Stimulated activated CD4-positive, alpha-beta T cell treated with anti-CD3 and anti-CD28 coated beads, Interleukin-2, amount 100 ng/mL, for 48 hours (primary cell): ENCODE measurements around the gene ACAP3.

Source experiments
- DNase-seq, 2 donors: peaks; one replicate each; pipeline ENCODE4 v3.0.0-alpha.2; 2020

ACAP3 gene, protein sequence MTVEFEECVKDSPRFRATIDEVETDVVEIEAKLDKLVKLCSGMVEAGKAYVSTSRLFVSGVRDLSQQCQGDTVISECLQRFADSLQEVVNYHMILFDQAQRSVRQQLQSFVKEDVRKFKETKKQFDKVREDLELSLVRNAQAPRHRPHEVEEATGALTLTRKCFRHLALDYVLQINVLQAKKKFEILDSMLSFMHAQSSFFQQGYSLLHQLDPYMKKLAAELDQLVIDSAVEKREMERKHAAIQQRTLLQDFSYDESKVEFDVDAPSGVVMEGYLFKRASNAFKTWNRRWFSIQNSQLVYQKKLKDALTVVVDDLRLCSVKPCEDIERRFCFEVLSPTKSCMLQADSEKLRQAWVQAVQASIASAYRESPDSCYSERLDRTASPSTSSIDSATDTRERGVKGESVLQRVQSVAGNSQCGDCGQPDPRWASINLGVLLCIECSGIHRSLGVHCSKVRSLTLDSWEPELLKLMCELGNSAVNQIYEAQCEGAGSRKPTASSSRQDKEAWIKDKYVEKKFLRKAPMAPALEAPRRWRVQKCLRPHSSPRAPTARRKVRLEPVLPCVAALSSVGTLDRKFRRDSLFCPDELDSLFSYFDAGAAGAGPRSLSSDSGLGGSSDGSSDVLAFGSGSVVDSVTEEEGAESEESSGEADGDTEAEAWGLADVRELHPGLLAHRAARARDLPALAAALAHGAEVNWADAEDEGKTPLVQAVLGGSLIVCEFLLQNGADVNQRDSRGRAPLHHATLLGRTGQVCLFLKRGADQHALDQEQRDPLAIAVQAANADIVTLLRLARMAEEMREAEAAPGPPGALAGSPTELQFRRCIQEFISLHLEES

DNA sequence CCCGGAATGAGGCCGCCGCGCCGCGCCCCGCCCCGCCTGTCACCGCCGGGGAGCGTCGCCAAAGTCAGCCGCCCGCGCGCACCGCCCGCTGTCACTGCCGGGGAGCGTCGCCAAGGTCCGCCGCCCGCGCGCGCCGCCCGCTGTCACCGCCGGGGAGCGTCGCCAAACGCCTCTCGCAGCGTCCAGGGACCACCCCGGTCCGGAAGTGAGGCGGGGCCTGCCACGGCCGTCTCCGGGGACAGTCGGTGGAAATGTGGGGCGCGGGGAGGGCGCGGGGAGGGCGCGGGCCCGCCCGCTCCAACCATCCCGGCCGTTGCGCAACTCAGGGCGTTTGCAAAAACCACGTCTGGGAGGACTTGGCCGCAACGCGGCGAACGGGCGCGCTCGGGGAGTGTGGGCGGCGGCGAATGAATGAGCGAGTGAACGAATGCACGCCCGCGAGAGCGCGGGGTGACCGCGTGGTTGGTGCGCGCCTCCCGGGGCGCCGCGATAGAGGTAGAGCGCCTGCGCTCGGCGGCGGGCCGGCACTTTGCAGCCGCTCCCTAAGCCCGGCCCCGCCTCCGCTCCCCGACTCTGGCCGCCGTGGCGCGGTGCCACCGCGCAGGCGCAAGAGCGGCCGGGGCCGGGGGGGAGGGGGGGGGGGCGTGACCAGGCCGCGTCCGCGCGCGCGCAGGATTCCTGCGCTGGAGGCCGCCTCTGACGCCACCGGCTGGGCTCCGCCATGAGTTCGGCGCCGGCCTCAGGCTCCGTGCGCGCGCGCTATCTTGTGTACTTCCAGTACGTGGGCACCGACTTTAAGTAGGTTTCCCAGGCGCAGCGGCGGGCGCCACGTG lies at the start of gene ACAP3, which contains the start of gene PUSL1:
TSS of gene ACAP3 (minus strand) at position 8 of the 833 bp plus-strand sequence. CDS start 115 bp downstream, outside the sequence.
TSS of gene PUSL1 (plus strand) at position 675 of the 833 bp plus-strand sequence. CDS start at position 722, 47 bp downstream.
- DNase-seq = peak; percentile 77 to 88

GRCh38 chr1:1356796-1357401 lies 49.2 kb upstream of the ACAP3 start:
- no peak for DNase-seq

DNA sequence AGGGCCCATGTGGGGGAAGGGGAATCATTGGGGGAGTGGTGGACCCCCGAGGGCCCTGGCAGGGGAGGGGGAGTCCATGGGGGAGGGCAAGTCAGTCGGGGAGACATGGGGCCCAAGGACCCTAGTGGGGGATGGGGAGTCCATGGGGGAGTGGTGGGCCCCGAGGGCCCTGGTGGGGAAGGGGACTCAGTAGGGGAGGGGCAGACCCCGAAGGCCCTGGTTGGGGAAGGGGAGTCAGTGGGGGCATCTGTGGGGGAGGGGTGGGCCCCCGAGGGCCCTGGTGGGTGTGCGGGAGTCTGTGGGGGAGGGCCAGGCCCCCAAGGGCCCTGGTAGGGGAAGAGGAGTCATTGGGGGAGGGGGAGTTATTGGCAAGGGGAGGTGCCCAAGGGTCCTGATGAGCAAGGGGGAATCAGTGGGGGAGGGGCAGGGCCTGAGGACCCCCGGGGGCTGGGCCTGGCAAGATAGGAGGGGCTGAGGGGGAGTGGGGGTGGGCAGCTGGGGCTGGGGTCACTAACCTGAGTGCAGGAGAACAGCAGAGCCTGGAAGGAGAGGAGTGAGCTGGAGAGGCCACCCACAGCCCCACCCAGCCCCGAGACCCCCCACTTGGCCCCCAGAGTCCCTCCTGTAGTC lies 48.6 kb upstream of the ACAP3 start:
- DNase-seq = no peak

GRCh38 chr1:1355416-1355815 lies 47.7 kb upstream of the ACAP3 start:
- DNase-seq = no peak

- DNase-seq = no peak
Observed at GRCh38 chr1:1354271-1355247, 46.8 kb upstream of the ACAP3 start.

GRCh38 chr1:1353389-1354151 lies 45.8 kb upstream of the ACAP3 start:
- no peak for DNase-seq

- no peak for DNase-seq
Observed at GRCh38 chr1:1352786-1353388, 45.2 kb upstream of the ACAP3 start.

DNA sequence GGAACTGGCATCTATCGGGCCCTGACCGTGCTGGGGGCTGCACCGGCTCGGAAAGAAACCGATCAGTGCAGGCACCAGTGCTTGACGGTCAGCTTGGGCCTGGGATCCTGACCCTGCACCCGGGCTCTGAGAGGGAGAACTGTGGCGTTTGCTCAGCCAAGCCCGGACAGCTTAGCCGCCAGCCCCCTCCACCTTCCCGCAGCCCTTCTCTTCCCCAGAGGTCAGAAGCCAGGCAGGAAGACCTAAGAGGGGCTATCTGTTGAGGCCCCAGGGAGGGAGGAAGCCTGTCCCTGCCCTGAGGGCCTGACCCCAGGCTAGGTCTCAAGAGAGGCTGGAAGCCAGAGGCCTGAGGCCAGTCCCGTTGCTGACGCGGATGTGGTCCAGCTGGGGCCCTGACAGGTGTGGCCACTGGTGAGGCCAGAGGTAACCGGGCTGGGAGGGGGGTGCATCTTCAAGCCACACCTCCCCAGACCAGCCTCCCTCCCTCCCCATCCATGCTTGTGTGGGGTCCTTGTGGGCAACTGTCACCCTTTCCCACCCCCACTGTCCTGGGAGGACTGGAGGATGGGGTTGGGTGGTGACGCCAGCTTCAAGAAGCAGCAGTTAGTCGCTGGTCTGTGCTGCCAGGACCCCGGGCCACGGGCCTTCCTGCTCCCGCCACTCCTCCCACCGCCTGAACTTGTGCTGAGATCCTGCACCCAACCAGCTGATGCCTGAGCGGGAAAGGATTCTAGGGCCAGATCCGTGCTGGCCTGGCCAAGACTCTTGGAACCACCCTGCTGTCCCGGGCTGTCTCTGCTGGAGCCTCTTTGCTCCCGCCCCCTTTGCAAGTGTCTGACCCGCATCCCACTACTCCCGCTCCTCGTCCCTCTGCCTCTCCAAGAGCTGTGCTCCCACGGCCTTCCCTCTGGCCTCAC lies 44.0 kb upstream of the ACAP3 start:
- no peak for DNase-seq

GRCh38 chr1:1349256-1350012 lies 41.7 kb upstream of the ACAP3 start, which contains the start of gene DVL1:
TSS of gene DVL1 (minus strand) at chr1:1349418. CDS start at chr1:1349065, 353 bp downstream.
- DNase-seq = peak; percentile 63 to 76

- no peak for DNase-seq
Observed at GRCh38 chr1:1348420-1349255, 40.9 kb upstream of the ACAP3 start.

GRCh38 chr1:1347663-1348419 lies 40.1 kb upstream of the ACAP3 start:
- DNase-seq = no peak

- DNase-seq = no peak
Observed at GRCh38 chr1:1347026-1347595, 39.4 kb upstream of the ACAP3 start.

- no peak for DNase-seq
Observed at GRCh38 chr1:1346501-1346890, 38.8 kb upstream of the ACAP3 start.

- DNase-seq = no peak
Observed at GRCh38 chr1:1345860-1346500, 38.2 kb upstream of the ACAP3 start.

DNA sequence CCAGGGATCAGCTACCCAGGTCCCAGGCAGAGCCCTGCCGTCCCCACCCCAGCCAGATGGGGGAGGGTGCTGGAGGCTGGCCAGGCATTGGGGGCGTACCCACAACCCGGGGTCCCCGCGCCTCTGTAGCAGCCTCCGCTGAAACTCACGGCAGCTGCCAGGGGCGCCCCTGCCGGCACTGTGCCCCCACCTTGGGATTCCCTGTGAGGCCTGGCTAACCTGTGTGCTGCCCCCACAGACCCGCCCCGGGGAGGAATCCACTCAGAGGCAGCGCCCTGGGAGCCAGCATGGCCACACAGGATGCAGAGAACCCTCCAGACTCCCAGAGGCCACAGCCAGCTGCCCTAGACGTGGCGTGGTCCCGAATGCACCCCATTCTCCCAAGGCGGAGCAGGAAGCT lies 37.7 kb upstream of the ACAP3 start:
- DNase-seq = no peak
